CMK (cell line): ENCODE measurements around the gene ARIH2.
"Not testable (repeated sequence)": the region's sequence is repeated elsewhere in the genome, so short reads cannot be mapped to it uniquely, and the experiment has no call there.

Experiments used
- DNase-seq: peaks from one replicate; pipeline ENCODE4 v3.0.0-alpha.2; 2010; ENCODE audit warnings: low read depth

Gene ARIH2

DNA sequence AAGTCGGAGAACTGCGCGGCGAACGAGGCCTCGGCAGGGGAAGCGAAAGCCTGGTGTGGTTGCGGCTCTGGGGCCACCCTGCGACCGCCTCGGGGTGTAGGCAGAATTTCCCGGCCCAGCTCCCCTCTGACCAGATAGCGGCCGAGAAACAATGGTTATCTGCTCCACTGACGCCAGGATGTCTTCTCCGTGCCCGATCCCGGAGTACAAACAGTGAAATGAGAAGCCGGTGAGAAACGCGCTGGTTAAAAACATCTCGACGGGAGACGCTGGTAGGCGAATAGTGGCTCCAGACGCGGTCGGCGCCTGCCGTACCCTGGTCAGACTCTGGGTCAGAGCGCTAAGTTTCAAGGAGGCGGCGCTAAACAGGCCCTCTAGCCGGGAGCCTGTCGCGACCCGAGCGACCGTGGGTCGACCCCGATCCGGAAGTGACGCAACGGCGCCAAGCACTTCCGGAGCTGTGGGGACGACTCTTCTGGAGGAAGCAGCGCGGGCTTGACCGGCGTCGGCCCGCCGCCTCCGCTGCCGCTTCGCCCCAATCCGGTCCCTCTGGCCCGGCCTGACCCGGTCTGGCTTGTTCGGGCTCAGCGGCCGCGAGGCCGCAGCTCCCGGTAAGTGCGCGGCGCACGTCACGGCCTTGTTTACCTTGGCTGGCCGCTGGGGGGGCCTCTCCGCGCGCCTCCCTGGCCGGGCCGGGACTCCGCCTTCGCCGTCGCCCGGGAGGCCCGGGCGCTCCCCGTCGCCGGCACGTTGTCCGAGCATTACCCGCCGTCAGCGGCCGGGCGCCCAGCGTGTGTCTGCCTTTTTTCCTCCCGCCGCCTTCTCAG is at the start of gene ARIH2:
Gene ARIH2, plus strand, starts transcription at position 455 of the 827 bp plus-strand sequence. CDS start 8,717 bp downstream, outside the sequence.
- DNase-seq = peak; percentile 87

DNA sequence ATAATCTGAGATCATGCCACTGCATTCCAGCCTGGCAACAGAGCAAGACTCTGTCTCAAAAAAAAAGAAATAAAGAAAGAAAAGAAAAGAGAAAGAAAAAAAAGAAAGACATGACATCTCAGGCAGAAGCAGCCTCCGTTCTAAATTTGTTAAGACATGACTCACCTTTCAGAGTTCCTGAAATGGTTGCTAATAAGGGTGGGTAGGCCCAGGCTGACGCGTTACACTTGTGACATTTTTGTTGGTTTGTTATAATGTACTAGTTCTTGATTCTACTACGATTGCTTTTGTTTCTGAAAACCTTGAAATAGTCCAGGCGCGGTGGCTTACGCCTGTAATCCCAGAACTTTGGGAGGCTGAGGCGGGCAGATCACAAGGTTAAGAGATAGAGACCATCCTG is 41.0 kb upstream of the ARIH2 start:
- no peak for DNase-seq

DNA sequence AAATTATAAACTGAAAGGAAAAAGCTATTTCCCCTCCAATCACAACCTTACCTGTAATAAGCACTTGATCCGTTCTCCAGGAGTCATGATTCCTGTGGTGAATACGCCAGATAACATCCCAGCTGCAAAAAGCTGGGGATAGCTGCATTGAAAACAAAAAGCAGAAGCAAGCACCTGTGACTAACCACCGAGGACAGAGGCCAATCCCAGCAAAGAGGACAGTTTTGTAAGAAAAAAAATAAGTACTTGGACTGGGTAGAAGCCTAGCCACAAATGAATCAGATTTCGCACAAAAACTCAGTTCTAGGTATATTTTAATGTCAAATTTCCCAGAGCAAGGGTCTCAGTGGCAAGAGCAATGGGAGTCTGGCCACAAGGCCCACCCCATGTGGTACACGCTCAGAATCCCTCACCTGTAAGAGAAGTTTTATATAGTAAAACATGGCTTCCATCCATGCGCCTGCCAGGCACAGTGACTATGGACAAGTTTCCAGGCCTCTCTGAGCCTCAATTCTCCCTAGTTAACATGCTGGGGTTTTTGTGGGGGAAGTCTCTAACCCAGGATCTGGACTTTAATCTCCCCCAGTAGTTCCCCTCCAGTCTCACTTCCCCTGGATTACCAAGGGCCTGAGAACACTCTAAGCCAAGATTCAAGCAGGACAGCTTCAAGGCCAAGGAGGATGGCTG is 39.2 kb upstream of the ARIH2 start:
- DNase-seq = no peak

- DNase-seq = no peak
Observed at GRCh38 chr3:48879994-48880377, 38.7 kb upstream of the ARIH2 start.

GRCh38 chr3:48881006-48881405 is 37.6 kb upstream of the ARIH2 start:
- DNase-seq = no peak

- no peak for DNase-seq
Observed at GRCh38 chr3:48881652-48882114, 37.0 kb upstream of the ARIH2 start.

DNA sequence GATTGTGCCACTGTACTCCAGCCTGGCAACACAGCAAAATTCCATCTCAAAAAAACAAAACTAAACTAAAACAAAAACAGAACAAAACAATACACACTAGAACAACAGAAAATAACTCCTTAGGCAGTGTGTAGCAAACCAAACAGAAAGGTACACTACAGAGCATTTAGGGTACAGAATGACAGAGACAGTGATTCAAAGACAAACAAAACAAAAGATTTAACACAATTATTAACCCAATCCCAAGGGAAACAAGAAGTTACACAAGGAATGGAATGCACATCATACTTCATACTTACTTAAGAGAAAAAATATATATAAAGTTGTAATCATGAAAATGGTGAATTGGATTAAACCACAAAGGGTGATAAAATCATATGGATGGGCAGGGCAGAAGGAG is 32.9 kb upstream of the ARIH2 start:
- no peak for DNase-seq

- DNase-seq = no peak
Observed at GRCh38 chr3:48891606-48892005, 27.0 kb upstream of the ARIH2 start.

DNA sequence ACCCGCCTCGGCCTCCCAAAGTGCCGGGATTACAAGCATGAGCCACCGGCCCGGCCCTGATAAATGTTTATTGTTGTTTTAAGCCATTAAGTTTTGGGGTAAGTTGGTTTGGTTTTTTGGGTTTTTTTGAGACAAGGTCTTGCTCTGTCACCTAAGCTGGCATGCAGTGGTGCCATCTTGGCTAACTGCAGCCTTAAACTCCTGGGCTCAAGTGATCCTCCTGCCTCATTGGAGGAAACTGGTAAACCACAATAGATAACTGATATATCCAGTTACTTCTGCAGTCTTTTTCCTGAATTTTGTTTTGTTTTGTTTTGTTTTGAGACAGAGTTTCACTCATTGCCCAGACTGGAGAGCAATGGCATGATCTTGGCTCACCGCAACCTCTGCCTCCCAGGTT is 24.1 kb upstream of the ARIH2 start:
- no peak for DNase-seq

DNA sequence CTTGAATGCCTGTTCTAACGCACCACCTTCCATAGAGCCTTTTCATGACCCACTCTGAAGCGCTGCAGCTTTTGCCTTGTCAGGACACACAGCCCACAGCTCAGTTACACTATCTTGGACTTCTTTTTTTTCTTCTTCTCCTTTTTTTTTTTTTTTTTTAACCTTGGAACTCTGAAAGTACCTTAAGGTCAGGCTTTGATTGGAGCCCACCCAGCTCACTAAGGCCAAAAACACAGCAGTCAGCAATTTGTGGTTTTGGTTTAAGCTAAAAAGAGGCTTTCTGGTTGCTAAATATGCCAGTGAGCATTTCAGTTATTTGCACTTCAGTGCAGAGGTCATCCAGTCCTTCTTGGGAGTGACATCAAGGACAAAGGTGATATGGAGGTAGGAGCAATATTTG is 21.7 kb upstream of the ARIH2 start:
- no peak for DNase-seq

- no peak for DNase-seq
Observed at GRCh38 chr3:48897460-48898376, 20.9 kb upstream of the ARIH2 start.

- DNase-seq = peak; percentile 83
Observed at GRCh38 chr3:48898383-48899234, 20.0 kb upstream of the ARIH2 start, which contains the start of gene SLC25A20. SLC25A20 (minus strand) TSS chr3:48898882; CDS start chr3:48898794, 88 bp downstream.

- no peak for DNase-seq
Observed at GRCh38 chr3:48899273-48899672, 19.4 kb upstream of the ARIH2 start.

- DNase-seq = not testable (repeated sequence)
Observed at GRCh38 chr3:48907026-48907425, 11.6 kb upstream of the ARIH2 start.

- no peak for DNase-seq
Observed at GRCh38 chr3:48915296-48915695, 3.3 kb upstream of the ARIH2 start.

- peak; percentile 56 for DNase-seq
Observed at GRCh38 chr3:48919215-48920138, 835 bp downstream of the ARIH2 start.

DNA sequence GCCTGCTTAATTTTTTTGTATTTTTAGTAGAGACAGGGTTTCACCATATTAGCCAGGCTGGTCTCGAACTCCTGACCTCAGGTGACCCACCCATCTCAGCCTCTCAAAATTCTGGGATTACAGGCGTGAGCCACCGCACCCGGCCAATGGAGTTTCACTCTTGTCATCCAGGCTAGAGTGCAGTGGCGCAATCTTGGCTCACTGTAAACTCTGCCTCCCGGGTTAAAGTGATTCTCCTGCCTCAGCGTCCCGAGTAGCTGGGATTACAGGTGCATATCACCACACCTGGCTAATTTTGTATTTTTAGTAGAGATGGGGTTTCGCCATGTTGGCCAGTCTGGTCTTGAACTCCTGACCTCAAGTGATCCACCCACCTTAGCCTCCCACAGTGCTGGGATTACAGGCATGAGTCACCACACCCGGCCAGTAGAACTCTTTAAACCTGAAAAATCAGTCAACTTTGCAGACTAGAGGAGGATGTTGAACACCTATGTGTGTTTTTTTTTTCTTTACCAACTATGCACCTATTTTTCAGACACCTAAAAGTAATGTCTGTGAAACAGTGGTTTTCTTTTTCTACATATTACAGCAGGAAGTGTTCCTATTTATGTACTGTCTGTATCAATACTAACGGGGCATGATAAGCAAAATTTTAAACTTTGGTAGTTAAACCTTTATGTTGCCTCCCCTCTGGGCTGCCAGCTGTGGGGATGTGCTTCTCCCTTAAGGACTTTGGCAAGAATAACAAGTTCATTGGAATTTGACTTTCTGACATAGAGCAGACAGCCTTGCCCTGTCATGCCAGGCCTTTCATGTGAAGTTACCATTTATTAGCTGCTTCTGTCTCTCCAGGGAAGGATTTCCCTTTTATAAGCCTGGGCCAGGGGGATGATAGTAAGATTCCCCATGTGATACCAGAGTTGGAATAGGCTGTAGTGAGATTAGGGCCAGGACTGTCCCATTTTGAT is 8.1 kb downstream of the ARIH2 start:
- no peak for DNase-seq

DNA sequence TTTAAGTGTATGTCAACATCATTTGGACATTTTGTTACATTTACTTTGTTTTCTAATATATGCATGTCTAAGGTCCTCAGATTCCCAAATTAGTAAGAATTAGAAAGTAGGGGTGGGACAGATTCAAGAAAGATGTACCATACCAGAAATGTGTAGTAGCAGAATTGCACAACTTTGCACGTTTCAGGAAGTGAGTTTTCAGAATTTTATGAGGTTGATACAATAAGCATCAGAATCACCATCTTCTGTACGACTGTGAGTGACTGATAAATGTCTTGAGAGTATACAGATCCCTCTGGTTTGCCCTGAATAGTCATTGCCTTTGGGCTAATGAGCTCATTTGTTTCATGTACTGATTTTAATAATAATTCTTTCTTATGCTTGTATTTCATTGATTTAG is 9.3 kb downstream of the ARIH2 start:
- DNase-seq = no peak

- no peak for DNase-seq
Observed at GRCh38 chr3:48928679-48929078, 10.0 kb downstream of the ARIH2 start.
